Measurements from ENCODE around the gene CNNM4.

DNA sequence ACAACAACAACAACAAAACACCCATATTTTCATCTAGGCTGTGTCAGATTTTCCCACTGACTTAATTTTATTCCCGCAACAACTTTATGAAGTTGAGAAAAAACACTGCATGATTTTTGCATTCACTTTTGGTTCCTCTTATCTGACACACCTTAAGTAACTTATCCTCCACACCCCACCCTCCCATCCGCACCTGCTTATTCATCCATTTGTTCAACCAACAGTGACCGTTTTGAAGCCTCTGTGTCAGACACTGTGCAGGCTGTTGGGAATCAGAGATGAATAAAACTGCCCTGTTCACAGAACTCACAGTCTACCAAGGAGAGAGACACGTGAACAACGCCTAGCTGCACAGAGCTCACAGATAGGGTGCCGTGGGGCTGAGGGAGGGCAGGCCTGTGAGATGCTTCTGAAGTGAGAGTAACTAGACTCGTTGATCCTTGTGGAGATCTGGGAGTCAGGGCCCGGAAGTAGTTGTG, 7.4 kb downstream of the CNNM4 start:
- TF ChIP-seq EZH2 (IDR thresholded peaks at IDR 0.05): no peak
- TF ChIP-seq POLR2AphosphoS5 (IDR thresholded peaks at IDR 0.05; ENCODE audit: borderline replicate concordance, low read depth, low read length): no peak

Data from SK-N-MC (cell line).